ENCODE results near the gene LARP1B. TPM values are rescaled to one million over a fixed set of nuclear protein-coding genes. Genes with fewer than 3 reads are reported as not detected.
"Not testable (repeated sequence)": the region's sequence is repeated elsewhere in the genome, so short reads cannot be mapped to it uniquely, and the experiment has no call there.

Gene LARP1B
- 28.0 TPM for total RNA-seq

GRCh38 chr4:128060699-128061565, at the start of gene LARP1B:
Gene LARP1B, plus strand, starts transcription at chr4:128061312. Its CDS starts 13,640 bp downstream, at chr4:128074952.
- DNase-seq (ENCODE audit: low spot score) (peak; percentile 97), ATAC-seq (peak; percentile 98)
- intact Hi-C loops (cut with DNase I) = no loop called here

DNA sequence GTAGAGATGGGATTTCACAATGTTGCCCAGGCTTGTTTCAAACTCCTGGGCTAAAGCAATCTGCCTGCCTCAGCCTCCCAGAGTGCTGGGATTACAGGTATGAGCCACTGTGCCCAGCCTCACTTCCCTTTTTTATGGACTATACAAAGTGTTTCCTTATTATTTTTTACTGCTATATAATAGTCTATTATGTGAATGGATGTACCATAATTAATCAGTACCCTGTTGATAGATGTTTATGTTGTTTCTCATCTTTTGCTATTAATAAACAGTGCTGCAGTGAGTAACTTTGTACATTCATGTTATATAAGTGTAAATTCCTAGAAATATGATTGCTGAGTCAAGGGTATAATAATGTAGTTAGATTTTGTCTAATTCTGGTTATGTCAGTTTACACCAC, 35.8 kb upstream of the LARP1B start:
- intact Hi-C loops (cut with DNase I) = no loop called here
- ATAC-seq (no peak), DNase-seq (ENCODE audit: low spot score) (no peak)

- DNase-seq (ENCODE audit: low spot score) (no peak), ATAC-seq (no peak)
- intact Hi-C loops (cut with DNase I) = no loop called here
These were observed 31.2 kb upstream of the LARP1B start for GRCh38 chr4:128029907-128030306.

DNA sequence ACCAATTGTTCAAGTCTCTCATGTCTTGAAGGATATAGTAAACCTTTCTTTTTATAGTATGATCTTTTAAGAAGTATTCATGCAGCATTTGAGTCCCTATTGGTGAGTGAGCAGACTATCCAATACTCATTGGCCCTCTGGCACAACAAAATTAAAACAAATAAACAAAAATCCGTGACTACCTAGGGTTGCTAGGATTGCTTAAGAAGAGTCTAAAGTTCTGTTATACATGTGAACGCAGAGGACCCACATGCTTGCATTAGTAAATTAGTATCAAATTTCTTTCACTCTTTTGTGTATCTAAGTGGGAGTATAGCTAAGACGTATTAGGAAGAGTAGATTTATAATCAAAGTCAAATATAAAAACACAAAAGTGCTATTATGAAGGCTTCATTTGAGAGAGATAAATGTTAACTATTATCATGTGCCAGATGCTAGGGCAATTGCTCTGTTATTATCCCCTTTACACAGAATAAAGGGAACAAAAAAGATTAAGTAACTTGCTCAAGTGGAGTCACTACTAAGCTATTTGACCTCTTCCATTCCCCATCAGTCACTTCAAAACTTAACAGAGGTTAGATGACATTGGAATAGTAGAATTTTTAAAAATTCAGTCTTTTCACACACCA, 29.2 kb upstream of the LARP1B start:
- ATAC-seq = no peak
- intact Hi-C loops (cut with DNase I) = no loop called here
- no peak for DNase-seq (ENCODE audit: low spot score)

- intact Hi-C loops (cut with DNase I) = no loop called here
- ATAC-seq (no peak), DNase-seq (ENCODE audit: low spot score) (no peak)
These were observed 21.5 kb upstream of the LARP1B start for GRCh38 chr4:128039568-128039967.

- intact Hi-C loops (cut with DNase I); DNase-seq (ENCODE audit: low spot score); ATAC-seq: not testable (repeated sequence)
These were observed 14.1 kb upstream of the LARP1B start for GRCh38 chr4:128047019-128047418.

GRCh38 chr4:128047514-128047913, 13.6 kb upstream of the LARP1B start:
- intact Hi-C loops (cut with DNase I); ATAC-seq: not testable (repeated sequence)
- peak; percentile 30 for DNase-seq (ENCODE audit: low spot score)

DNA sequence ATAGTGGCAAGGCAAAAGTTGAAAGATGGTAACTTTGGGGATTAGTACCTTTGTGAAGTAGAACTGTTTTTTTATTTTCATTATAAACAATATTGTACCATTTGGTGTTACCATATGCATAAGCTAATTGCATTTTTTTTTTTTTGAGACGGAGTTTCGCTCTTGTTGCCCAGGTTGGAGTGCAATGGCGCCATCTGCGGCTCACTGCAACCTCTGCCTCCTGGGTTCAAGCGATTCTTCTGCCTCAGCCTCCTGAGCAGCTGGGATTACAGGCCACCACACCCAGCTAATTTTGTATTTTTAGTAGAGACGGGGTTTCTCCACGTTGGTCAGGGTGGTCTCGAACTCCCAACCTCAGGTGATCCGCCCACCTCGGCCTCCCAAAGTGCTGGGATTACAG, 9.9 kb upstream of the LARP1B start:
- intact Hi-C loops (cut with DNase I); ATAC-seq; DNase-seq (ENCODE audit: low spot score): not testable (repeated sequence)

- ATAC-seq; DNase-seq (ENCODE audit: low spot score); intact Hi-C loops (cut with DNase I): not testable (repeated sequence)
These were observed 6.2 kb upstream of the LARP1B start for GRCh38 chr4:128054907-128055306.

- intact Hi-C loops (cut with DNase I); ATAC-seq; DNase-seq (ENCODE audit: low spot score): not testable (repeated sequence)
These were observed 5.5 kb upstream of the LARP1B start for GRCh38 chr4:128055441-128056206.

DNA sequence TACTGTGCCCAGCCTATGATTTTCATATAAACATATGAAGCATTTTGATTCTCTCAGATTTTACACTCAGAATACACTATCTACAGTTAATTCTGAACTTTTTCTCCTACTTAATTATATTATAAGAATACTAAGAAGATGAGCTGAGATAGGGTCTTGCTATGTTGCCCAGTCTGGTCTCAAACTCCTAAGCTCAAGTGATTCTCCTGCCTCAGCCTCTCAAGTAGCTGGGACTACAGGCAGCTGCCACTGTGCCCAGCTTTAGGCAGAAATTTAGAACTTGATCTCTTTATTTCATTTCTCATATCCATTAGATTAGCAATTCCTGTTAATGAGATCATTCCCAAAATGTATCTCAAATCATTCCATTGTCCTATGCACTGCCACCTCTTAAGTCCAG, 4.7 kb upstream of the LARP1B start:
- intact Hi-C loops (cut with DNase I) = no loop called here
- DNase-seq (ENCODE audit: low spot score) = no peak
- ATAC-seq = no peak

- intact Hi-C loops (cut with DNase I) = no loop called here
- ATAC-seq = no peak
- no peak for DNase-seq (ENCODE audit: low spot score)
These were observed 902 bp upstream of the LARP1B start for GRCh38 chr4:128060121-128060698.

- intact Hi-C loops (cut with DNase I) = no loop called here
- DNase-seq (ENCODE audit: low spot score) = peak; percentile 75
- ATAC-seq = no peak
These were observed 739 bp downstream of the LARP1B start for GRCh38 chr4:128061566-128062536.

DNA sequence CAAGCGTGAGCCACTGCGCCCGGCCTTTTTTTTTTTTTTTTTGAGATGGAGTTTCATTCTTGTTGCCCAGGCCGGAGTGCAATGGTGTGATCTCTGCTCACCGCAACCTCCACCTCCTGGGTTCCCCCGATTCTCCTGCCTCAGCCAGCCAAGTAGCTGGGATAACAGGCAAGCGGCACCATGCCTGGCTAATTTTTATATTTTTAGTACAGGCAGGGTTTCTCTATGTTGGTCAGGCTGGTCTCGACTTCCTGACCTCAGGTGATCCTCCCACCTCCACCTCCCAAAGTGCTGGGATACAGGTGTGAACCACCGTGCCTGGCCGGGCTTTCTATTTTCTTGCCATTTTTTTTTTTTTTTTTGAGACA, 5.3 kb downstream of the LARP1B start:
- ATAC-seq; intact Hi-C loops (cut with DNase I); DNase-seq (ENCODE audit: low spot score): not testable (repeated sequence)

- intact Hi-C loops (cut with DNase I) = no loop called here
- no peak for ATAC-seq
- DNase-seq (ENCODE audit: low spot score) = no peak
These were observed 7.8 kb downstream of the LARP1B start for GRCh38 chr4:128068918-128069317.

DNA sequence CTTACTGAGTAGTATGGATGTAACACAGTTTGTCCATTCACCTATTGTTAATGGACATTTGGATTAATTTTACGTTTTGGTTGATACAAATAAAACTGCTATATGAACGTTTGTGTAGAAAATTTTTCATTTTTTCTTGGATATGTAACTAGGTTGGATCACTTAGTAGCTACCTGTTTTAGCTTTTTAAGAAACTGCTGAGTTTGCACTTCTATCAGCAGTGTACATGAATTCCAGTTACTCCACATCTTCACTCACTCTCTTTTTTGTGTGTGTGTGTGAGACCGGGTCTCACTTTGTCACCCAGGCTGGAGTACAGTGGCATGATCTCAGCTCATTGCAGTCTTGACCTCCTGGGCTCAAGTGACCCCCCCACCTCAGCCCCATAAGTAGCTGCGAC, 15.4 kb downstream of the LARP1B start:
- intact Hi-C loops (cut with DNase I) = no loop called here
- ATAC-seq = no peak
- no peak for DNase-seq (ENCODE audit: low spot score)

DNA sequence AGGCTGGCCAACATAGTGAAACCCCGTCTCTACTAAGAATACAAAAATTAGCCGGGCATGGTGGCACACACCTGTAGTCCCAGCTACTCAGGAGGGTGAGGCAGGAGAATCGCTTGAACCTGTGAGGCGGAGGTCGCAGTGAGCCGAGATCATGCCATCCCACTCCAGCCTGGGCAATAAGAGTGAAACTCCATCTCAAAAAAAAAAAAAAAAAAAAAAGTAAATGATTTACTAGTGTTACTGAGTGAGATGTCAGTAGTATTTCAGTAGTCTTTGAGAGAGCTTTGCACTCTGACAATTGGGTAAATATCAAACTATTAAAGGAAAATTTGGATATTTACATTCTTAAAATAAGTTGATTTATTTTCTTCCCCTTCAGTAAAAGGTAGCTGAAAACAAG, 34.2 kb downstream of the LARP1B start:
- DNase-seq (ENCODE audit: low spot score); intact Hi-C loops (cut with DNase I); ATAC-seq: not testable (repeated sequence)

- intact Hi-C loops (cut with DNase I) = no loop called here
- no peak for ATAC-seq
- DNase-seq (ENCODE audit: low spot score) = no peak
These were observed 46.7 kb downstream of the LARP1B start for GRCh38 chr4:128107766-128108165.
